ENCODE measurements around the gene TOMM40. TPM values are rescaled to one million over a fixed set of nuclear protein-coding genes. Genes with fewer than 3 reads are reported as not detected.

Gene TOMM40
- total RNA-seq (119 and 150 TPM in 2 replicates), polyA plus RNA-seq (135 and 172 TPM in 2 replicates)

GRCh38 chr19:44891016-44891882, at the start of gene TOMM40:
TSS of gene TOMM40 (plus strand) at chr19:44891254. CDS start at chr19:44891416, 162 bp downstream.
- Histone ChIP-seq H3K36me3 (peaks cover 29% of the 10 kb centered on the region), H3K4me3 (peak within 1 kb of the TSS; percentile 74)
- peak in 1 of 2 donors; percentile 100 for DNase-seq (ENCODE audit: low read depth in 1 of 2, low spot score in 1 of 2)

GRCh38 chr19:44845286-44845611, 45.8 kb upstream of the TOMM40 start:
- TF ChIP-seq, protein P1, sequence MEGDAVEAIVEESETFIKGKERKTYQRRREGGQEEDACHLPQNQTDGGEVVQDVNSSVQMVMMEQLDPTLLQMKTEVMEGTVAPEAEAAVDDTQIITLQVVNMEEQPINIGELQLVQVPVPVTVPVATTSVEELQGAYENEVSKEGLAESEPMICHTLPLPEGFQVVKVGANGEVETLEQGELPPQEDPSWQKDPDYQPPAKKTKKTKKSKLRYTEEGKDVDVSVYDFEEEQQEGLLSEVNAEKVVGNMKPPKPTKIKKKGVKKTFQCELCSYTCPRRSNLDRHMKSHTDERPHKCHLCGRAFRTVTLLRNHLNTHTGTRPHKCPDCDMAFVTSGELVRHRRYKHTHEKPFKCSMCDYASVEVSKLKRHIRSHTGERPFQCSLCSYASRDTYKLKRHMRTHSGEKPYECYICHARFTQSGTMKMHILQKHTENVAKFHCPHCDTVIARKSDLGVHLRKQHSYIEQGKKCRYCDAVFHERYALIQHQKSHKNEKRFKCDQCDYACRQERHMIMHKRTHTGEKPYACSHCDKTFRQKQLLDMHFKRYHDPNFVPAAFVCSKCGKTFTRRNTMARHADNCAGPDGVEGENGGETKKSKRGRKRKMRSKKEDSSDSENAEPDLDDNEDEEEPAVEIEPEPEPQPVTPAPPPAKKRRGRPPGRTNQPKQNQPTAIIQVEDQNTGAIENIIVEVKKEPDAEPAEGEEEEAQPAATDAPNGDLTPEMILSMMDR (IDR thresholded peaks at IDR 0.05; ENCODE audit: low read depth, low read length) = no peak
- H3K27ac ChIP-seq = peak overlapping the region; percentile 31
- H3K9me3 ChIP-seq (ENCODE audit: low read depth) = no peaks in the 10 kb centered on the region
- H3K36me3 ChIP-seq = no peaks in the 10 kb centered on the region
- DNase-seq (ENCODE audit: low read depth in 1 of 2, low spot score in 1 of 2) = no peak
- peaks cover 17% of the 10 kb centered on the region for H3K4me1 ChIP-seq (ENCODE audit: low read depth)
- peak overlapping the region; percentile 29 for H3K4me3 ChIP-seq
- no peaks in the 10 kb centered on the region for H3K27me3 ChIP-seq

More at GRCh38 chr19:44891016-44891882, at the start of gene TOMM40:
- TF ChIP-seq, protein P1 (IDR thresholded peaks at IDR 0.05; ENCODE audit: low read depth, low read length) = no peak
- no peaks in the 10 kb centered on the region for H3K27me3 ChIP-seq
- H3K9me3 ChIP-seq (ENCODE audit: low read depth) = no peaks in the 10 kb centered on the region
- peaks cover 8% of the 10 kb centered on the region for H3K4me1 ChIP-seq (ENCODE audit: low read depth)
- peak within 1 kb of the TSS; percentile 87 for H3K27ac ChIP-seq

- no peaks in the 10 kb centered on the region for H3K27me3 ChIP-seq
- H3K9me3 ChIP-seq (ENCODE audit: low read depth) = no peaks in the 10 kb centered on the region
- peak; percentile 99 to 100 for DNase-seq (ENCODE audit: low read depth in 1 of 2, low spot score in 1 of 2)
- peak within 1 kb of the TSS; percentile 99 for H3K27ac ChIP-seq
- peak within 1 kb of the TSS; percentile 78 for H3K4me3 ChIP-seq
- H3K36me3 ChIP-seq = no peaks in the 10 kb centered on the region
- TF ChIP-seq, protein P1 (IDR thresholded peaks at IDR 0.05; ENCODE audit: low read depth, low read length) = peak; percentile 72
- peaks cover 20% of the 10 kb centered on the region for H3K4me1 ChIP-seq (ENCODE audit: low read depth)
These were observed 45.2 kb upstream of the TOMM40 start, which contains the start of gene NECTIN2 for GRCh38 chr19:44845612-44846454. TSS of gene NECTIN2 (plus strand) at chr19:44846297. CDS start at chr19:44846526, 229 bp downstream.

DNA sequence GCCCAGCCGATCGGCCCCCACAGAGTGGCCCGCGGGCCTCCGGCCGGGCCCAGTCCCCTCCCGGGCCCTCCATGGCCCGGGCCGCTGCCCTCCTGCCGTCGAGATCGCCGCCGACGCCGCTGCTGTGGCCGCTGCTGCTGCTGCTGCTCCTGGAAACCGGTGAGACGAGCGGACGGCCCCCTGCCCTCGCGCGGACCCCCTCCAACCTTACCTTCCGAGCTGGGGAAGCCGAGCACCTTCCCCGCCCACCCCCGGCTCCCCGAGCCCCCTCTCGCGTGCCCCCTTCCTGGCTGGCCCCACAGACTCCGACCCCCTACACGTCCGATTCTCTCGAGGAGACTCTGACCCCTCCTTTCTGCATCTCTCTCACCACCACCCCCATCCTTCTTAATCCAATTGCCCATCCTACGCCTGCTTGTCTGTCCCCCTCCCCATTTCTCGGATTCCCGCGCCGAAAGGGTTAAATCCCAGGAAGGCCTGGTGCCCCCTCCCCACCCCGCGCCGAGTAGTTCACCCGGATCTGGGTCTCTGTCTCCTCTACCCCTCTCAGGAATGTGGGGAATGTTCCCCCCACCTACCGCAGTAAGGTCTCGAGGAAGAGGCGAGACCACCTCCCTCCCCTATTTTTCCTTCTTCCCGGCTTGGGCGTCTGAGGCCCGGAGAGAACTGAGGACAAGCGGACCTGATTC, 44.5 kb upstream of the TOMM40 start:
- peak; percentile 47 to 76 for DNase-seq (ENCODE audit: low read depth in 1 of 2, low spot score in 1 of 2)
- Histone ChIP-seq H3K27ac (peak overlapping the region; percentile 99), H3K4me1 (ENCODE audit: low read depth) (peaks cover 20% of the 10 kb centered on the region), H3K9me3 (ENCODE audit: low read depth) (no peaks in the 10 kb centered on the region), H3K36me3 (no peaks in the 10 kb centered on the region), H3K27me3 (no peaks in the 10 kb centered on the region), H3K4me3 (peak overlapping the region; percentile 78)
- TF ChIP-seq, protein P1 (IDR thresholded peaks at IDR 0.05; ENCODE audit: low read depth, low read length) = no peak
